ENCODE data around the gene DGKI. TPM values are rescaled to one million over a fixed set of nuclear protein-coding genes. Genes with fewer than 3 reads are reported as not detected.

Gene DGKI
- total RNA-seq, 1 experiment from 2014 or later: 0.39 TPM

GRCh38 chr7:137798073-137798763 is 48.6 kb downstream of the DGKI start:
- H3K27ac ChIP-seq (ENCODE audit: low read depth, low read length, poor library complexity, severe bottlenecking): no peak overlapping the region
- no peak overlapping the region for H3K4me3 ChIP-seq (ENCODE audit: low read depth, low read length, poor library complexity, severe bottlenecking)
- H3K27me3 ChIP-seq (replicated peaks; ENCODE audit: insufficient read depth, low read depth, low read length, poor library complexity): peaks cover 6% of the 10 kb centered on the region
- CTCF ChIA-PET: no interaction called here
- H3K4me1 ChIP-seq (ENCODE audit: insufficient read depth, low read length, poor library complexity, severe bottlenecking): no peaks in the 10 kb centered on the region
- H3K9me3 ChIP-seq (ENCODE audit: low read depth, low read length, poor library complexity, severe bottlenecking): no peaks in the 10 kb centered on the region
- intact Hi-C loops (cut with micrococcal nuclease; ENCODE audit: unreplicated experiment): no loop called here
- POLR2A ChIA-PET (ENCODE audit: low non-redundant PET): no interaction called here
- no TSS peak for BruUV-seq (replicated peaks)
- TF ChIP-seq CTCF (conservative IDR thresholded peaks at IDR 0.05; ENCODE audit: low read depth, low read length) (no peak), EZH2 (IDR thresholded peaks at IDR 0.05; ENCODE audit: borderline replicate concordance, low read depth, low read length, poor library complexity, severe bottlenecking) (no peak)
- DNase-seq (ENCODE audit: low spot score): no peak
- no peaks in the 10 kb centered on the region for H3K36me3 ChIP-seq (ENCODE audit: insufficient read depth, low read length, poor library complexity, severe bottlenecking)

GRCh38 chr7:137795211-137795610 is 51.6 kb downstream of the DGKI start:
- intact Hi-C loops (cut with micrococcal nuclease; ENCODE audit: unreplicated experiment): no loop called here
- CTCF ChIA-PET: no interaction called here

GRCh38 chr7:137791930-137792329 is 54.8 kb downstream of the DGKI start:
- no TSS peak for BruUV-seq (replicated peaks)
- Histone ChIP-seq H3K9me3 (ENCODE audit: low read depth, low read length, poor library complexity, severe bottlenecking) (no peaks in the 10 kb centered on the region), H3K4me3 (ENCODE audit: low read depth, low read length, poor library complexity, severe bottlenecking) (no peak overlapping the region), H3K36me3 (ENCODE audit: insufficient read depth, low read length, poor library complexity, severe bottlenecking) (no peaks in the 10 kb centered on the region), H3K4me1 (ENCODE audit: insufficient read depth, low read length, poor library complexity, severe bottlenecking) (no peaks in the 10 kb centered on the region), H3K27ac (ENCODE audit: low read depth, low read length, poor library complexity, severe bottlenecking) (no peak overlapping the region), H3K27me3 (replicated peaks; ENCODE audit: insufficient read depth, low read depth, low read length, poor library complexity) (no peaks in the 10 kb centered on the region)
- ChIA-PET CTCF (no interaction called here), POLR2A (ENCODE audit: low non-redundant PET) (no interaction called here)
- intact Hi-C loops (cut with micrococcal nuclease; ENCODE audit: unreplicated experiment): no loop called here
- no peak for DNase-seq (ENCODE audit: low spot score)
- TF ChIP-seq EZH2 (IDR thresholded peaks at IDR 0.05; ENCODE audit: borderline replicate concordance, low read depth, low read length, poor library complexity, severe bottlenecking) (no peak), CTCF (conservative IDR thresholded peaks at IDR 0.05; ENCODE audit: low read depth, low read length) (no peak)

More at GRCh38 chr7:137795211-137795610, 51.6 kb downstream of the DGKI start:
- H3K4me3 ChIP-seq (ENCODE audit: low read depth, low read length, poor library complexity, severe bottlenecking): no peak overlapping the region
- no peak overlapping the region for H3K27ac ChIP-seq (ENCODE audit: low read depth, low read length, poor library complexity, severe bottlenecking)
- no peaks in the 10 kb centered on the region for H3K9me3 ChIP-seq (ENCODE audit: low read depth, low read length, poor library complexity, severe bottlenecking)
- BruUV-seq (replicated peaks): no TSS peak
- no peak for DNase-seq (ENCODE audit: low spot score)
- TF ChIP-seq EZH2 (IDR thresholded peaks at IDR 0.05; ENCODE audit: borderline replicate concordance, low read depth, low read length, poor library complexity, severe bottlenecking) (no peak), CTCF (conservative IDR thresholded peaks at IDR 0.05; ENCODE audit: low read depth, low read length) (no peak)
- no peaks in the 10 kb centered on the region for H3K36me3 ChIP-seq (ENCODE audit: insufficient read depth, low read length, poor library complexity, severe bottlenecking)
- POLR2A ChIA-PET (ENCODE audit: low non-redundant PET): no interaction called here
- no peaks in the 10 kb centered on the region for H3K4me1 ChIP-seq (ENCODE audit: insufficient read depth, low read length, poor library complexity, severe bottlenecking)
- H3K27me3 ChIP-seq (replicated peaks; ENCODE audit: insufficient read depth, low read depth, low read length, poor library complexity): no peaks in the 10 kb centered on the region
